ENCODE data around the gene TENT4B. TPM values are rescaled to one million over a fixed set of nuclear protein-coding genes. Genes with fewer than 3 reads are reported as not detected.

The TENT4B gene
- total RNA-seq, 3 donors from 2014 or later, result 13.4 to 16.4 (median 13.6) TPM

DNA sequence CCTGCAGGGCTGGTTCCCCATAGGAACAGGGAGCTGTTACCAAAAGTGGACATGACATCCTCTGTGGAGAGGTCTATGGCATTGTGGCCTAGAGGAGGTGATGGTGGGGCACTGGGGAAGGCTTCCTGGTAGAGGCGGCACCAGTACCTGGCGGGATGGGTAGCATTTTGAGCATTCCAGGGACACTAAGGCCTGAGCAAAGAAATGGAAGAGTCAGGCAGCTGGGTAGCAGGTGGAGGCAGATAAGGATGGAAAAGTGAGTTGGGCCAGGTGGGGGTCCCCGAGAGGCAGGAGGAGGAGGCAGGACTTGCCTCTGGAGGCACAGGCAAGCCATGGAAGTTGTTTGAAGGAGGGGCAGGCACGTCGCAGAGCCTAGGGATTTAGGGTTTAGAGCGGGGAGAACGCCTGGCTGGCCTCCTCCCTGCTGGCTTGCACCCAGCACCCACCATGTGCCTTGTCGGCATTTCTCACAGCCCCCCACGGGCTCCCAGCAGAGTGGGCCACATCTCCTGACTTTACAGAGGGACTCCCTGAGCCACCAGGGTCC, 108.1 kb downstream of the TENT4B start:
- DNase-seq (ENCODE audit: low spot score in 2 of 2), result no peak
- Histone ChIP-seq H3K4me3 (no peak overlapping the region), H3K9me3 (no peaks in the 10 kb centered on the region), H3K27me3 (no peaks in the 10 kb centered on the region), H3K27ac (no peak overlapping the region), H3K4me1 (no peaks in the 10 kb centered on the region), H3K36me3 (no peaks in the 10 kb centered on the region)
- TF ChIP-seq POLR2AphosphoS5 (IDR thresholded peaks at IDR 0.05) (no peak), POLR2A (IDR thresholded peaks at IDR 0.05) (no peak)
- TF ChIP-seq, protein P1, sequence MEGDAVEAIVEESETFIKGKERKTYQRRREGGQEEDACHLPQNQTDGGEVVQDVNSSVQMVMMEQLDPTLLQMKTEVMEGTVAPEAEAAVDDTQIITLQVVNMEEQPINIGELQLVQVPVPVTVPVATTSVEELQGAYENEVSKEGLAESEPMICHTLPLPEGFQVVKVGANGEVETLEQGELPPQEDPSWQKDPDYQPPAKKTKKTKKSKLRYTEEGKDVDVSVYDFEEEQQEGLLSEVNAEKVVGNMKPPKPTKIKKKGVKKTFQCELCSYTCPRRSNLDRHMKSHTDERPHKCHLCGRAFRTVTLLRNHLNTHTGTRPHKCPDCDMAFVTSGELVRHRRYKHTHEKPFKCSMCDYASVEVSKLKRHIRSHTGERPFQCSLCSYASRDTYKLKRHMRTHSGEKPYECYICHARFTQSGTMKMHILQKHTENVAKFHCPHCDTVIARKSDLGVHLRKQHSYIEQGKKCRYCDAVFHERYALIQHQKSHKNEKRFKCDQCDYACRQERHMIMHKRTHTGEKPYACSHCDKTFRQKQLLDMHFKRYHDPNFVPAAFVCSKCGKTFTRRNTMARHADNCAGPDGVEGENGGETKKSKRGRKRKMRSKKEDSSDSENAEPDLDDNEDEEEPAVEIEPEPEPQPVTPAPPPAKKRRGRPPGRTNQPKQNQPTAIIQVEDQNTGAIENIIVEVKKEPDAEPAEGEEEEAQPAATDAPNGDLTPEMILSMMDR (IDR thresholded peaks at IDR 0.05), result no peak
- intact Hi-C loops (cut with DNase I; ENCODE audit: low total_unique reads), result no loop called here

DNA sequence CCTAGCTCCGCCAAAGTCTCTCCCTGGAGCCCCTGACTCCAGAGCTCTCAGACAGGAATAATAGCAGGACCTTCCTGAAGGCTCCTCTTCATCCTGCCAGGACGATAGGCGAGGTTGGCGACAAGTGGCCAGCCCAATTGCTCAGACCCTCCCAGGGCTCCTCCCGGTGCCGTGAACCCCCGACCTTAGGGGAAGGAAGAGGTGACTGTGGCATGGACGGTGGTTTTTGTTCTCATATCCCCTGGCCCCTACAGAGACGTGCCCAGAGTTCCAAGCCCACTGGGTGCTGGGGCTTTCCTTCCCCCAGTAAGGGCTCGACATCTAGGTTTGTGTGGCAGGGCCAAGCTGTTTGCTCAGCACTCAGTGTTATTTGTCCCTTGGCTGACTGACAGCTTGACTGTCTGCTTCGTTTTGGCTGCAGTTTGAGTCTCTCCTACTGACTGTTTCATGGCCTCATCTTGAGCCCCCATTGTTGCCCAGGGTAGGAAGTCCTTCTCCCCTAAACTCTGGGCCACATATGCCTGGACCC, 108.7 kb downstream of the TENT4B start:
- Histone ChIP-seq H3K9me3 (no peaks in the 10 kb centered on the region), H3K36me3 (no peaks in the 10 kb centered on the region), H3K27me3 (no peaks in the 10 kb centered on the region), H3K4me3 (no peak overlapping the region), H3K27ac (no peak overlapping the region), H3K4me1 (no peaks in the 10 kb centered on the region)
- intact Hi-C loops (cut with DNase I; ENCODE audit: low total_unique reads), result loop anchor here (2.0 kb wide), 1 partner anchor 37 kb away; no protein-coding TSS in a partner anchor
- TF ChIP-seq, protein P1 (IDR thresholded peaks at IDR 0.05), result no peak
- TF ChIP-seq POLR2AphosphoS5 (IDR thresholded peaks at IDR 0.05), result no peak
- no peak for TF ChIP-seq POLR2A (IDR thresholded peaks at IDR 0.05)
- DNase-seq (ENCODE audit: low spot score in 2 of 2), result no peak

DNA sequence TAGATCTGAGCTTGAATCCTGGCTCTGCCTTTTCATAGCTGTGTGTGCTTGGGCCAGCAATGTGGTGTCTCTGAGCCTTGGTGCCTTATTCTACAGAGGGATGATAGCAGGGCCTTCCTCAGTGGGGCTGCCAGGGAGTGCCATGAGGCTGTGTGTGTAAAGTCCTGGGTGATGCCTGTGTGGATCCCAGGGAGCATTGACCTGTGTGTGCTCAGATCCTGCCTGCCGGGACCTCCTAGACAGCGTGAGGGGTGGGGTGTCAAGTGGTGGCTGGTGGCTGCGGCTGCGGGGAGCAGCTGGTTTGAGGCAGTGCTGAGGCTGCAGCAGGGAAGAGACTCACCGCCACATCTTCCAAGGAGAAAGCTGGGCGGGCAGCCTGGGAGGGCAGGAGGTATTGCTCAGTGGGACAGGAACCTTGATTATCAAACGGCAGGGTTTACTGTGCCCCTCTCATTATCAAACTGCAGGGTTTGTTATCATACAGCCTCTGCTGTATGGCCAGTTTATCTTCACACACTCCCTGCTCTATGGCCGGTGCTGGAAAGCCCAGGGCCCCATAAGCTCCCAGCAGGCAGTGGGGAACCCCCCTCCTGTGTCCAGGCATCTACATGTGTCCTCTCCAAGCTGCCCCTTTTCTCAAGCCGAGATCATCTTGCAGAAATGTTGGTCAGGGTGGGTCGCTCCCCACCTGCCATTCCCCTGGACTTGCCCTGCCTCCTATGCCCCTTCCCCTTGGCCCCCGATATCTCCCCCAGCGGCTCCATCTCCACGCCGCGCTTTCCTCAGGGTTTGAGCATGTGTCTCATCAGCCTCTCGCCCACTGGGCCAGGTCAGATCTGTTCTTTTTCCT, 110.2 kb downstream of the TENT4B start:
- H3K9me3 ChIP-seq, result no peaks in the 10 kb centered on the region
- DNase-seq (ENCODE audit: low spot score in 2 of 2), result no peak
- intact Hi-C loops (cut with DNase I; ENCODE audit: low total_unique reads), result loop anchor here (2.0 kb wide), 1 partner anchor 36 kb away; no protein-coding TSS in a partner anchor
- TF ChIP-seq POLR2A (IDR thresholded peaks at IDR 0.05) (no peak), POLR2AphosphoS5 (IDR thresholded peaks at IDR 0.05) (no peak)
- TF ChIP-seq, protein P1 (IDR thresholded peaks at IDR 0.05), result no peak
- H3K27ac ChIP-seq, result no peak overlapping the region
- no peak overlapping the region for H3K4me3 ChIP-seq
- no peaks in the 10 kb centered on the region for H3K36me3 ChIP-seq
- no peaks in the 10 kb centered on the region for H3K4me1 ChIP-seq
- H3K27me3 ChIP-seq, result no peaks in the 10 kb centered on the region

DNA sequence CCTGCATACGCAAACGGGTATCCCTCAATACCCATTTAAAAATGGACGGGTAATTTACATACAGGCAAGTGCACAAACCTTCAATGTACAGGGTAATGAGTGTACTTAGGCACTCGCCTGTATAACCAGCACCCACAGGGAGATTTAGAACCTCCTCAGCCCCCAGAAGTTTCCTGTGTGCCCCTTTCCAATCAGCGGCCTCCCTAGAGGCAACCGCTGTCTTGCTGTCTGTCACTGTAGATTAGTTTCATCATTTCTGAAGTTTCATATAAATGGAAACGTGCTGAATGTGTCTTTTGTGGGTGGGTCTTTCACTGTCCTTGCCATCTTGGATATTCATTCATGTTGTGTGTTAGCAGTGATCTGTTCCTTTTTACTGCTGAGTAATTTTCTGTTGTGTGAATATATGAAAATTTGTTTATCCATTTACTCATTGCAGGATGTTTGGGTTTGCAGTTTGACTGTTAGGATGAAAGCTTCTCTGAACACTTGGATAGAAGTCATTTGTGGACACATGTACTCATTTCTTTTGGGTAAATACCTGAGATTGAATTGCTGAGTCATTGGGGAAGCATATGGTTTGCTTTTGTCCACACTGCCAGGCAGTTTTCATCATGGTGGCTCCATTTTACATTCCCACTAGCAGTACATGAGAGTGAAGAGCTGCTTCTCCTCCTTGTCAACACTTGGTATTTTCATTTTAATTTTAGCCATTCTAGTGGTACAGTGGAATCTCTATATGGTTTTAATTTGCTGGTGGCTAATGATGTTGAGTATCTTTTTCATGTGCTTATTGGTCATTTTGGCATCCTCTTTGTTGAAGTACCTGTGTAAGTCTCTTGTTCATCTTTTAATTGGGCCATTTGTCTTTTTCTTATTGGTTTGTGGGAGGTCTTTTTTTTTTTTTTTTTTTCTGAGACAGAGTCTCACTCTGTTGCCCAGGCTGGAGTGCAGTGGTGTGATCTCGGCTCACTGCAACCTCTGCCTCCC, 111.1 kb downstream of the TENT4B start:
- no peak for DNase-seq (ENCODE audit: low spot score in 2 of 2)
- no peaks in the 10 kb centered on the region for H3K4me1 ChIP-seq
- H3K27me3 ChIP-seq, result no peaks in the 10 kb centered on the region
- intact Hi-C loops (cut with DNase I; ENCODE audit: low total_unique reads), result loop anchor here (2.0 kb wide), 1 partner anchor 35 kb away; no protein-coding TSS in a partner anchor
- H3K9me3 ChIP-seq, result no peaks in the 10 kb centered on the region
- TF ChIP-seq POLR2AphosphoS5 (IDR thresholded peaks at IDR 0.05) (no peak), POLR2A (IDR thresholded peaks at IDR 0.05) (no peak)
- TF ChIP-seq, protein P1 (IDR thresholded peaks at IDR 0.05), result no peak
- H3K27ac ChIP-seq, result no peak overlapping the region
- H3K4me3 ChIP-seq, result no peak overlapping the region
- no peaks in the 10 kb centered on the region for H3K36me3 ChIP-seq

Measured in breast epithelium (tissue), 4 donors.